ENCODE data around the gene PLCG1.

DNA sequence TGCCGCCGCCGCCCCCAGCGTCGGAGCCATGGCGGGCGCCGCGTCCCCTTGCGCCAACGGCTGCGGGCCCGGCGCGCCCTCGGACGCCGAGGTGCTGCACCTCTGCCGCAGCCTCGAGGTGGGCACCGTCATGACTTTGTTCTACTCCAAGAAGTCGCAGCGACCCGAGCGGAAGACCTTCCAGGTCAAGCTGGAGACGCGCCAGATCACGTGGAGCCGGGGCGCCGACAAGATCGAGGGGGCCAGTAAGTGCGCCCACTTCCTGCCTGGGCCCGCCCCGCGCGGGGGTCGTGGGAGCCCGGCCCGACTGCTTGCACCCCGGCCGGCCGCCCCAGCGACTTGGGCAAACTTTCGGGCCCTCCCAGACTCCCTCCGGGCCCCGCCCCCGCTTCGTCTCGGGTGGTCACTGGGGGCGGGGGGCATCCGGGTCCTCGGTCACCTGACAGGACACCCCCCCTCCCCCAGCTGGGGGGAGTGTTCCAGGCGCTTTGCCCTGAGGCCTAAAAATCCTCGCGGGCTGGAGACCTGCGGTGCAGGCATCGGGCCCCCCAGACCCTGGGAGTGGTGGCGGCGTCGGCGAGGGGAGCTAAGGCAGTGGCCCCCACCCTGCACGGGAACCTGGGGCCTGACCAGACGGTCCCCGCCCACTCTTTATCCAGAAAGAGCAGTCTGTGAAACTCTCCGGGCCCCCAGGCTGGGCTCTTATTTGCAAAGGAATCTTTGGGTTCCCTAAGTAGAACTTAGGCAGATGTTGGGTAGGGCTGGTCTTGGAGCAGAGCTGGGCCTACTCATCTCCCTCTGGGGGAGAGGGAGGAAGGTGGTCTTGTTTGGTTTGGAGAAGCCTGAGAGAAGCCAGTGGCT is 501 bp downstream of the PLCG1 start:
- TF ChIP-seq EZH2 (IDR thresholded peaks at IDR 0.05) (no peak), POLR2AphosphoS5 (IDR thresholded peaks at IDR 0.05; ENCODE audit: borderline replicate concordance, low read depth, low read length) (peak; percentile 53), FOXP2 (optimal IDR thresholded peaks at IDR 0.05; ENCODE audit: control extremely low read depth, extremely low read length, insufficient read depth) (no peak)
